Endothelial cell of umbilical vein (primary cell): ENCODE results near the gene SLC25A20. TPM values are rescaled to one million over a fixed set of nuclear protein-coding genes. Genes with fewer than 3 reads are reported as not detected.

ENCODE experiments used
- BruUV-seq: library from RNA; stranded (reverse); fragments of 400-500 nt; replicated peaks from 2 replicates; lab custom pipeline; 2021; lab: Mats Ljungman, UMichigan
- CTCF ChIA-PET: fragments of 300-600, 350-600 bp; sonication (Branson Sonifier 250); formaldehyde crosslinking; loops from one replicate; lab custom pipeline; 2021; ENCODE audit warnings: antibody characterized with exemption, inconsistent platforms; lab: Charles Lee
- POLR2A ChIA-PET: fragments of 300-600, 350-600 bp; sonication (Branson Sonifier 250); formaldehyde crosslinking; loops from one replicate; lab custom pipeline; 2021; ENCODE audit warnings: antibody characterized with exemption, inconsistent platforms; lab: Charles Lee
- DNase-seq: peaks from one replicate; pipeline ENCODE4 v3.0.0-alpha.2; 2011; ENCODE audit warnings: low read depth, low spot score
- FAIRE-seq: peaks from 2 replicates; lab custom pipeline; 2011; peaks lifted over from hg19 to GRCh38; lab: Jason Lieb, UNC
- H2AFZ ChIP-seq: 2 replicates; pipeline ENCODE4 v1.6.0; 2012; ENCODE audit warnings: low read depth, low read length, control low read depth, inconsistent platforms
- H3K27ac ChIP-seq: 2 replicates; pipeline ENCODE4 v1.5.1; 2011; ENCODE audit warnings: low read depth, mild to moderate bottlenecking, control low read depth, low read length, moderate library complexity; ENCODE audit not compliant: insufficient read depth
- H3K27me3 ChIP-seq, 2 experiments: 2 replicates each; pipeline versions ENCODE4 v1.6.0 to v1.6.1; 2011; ENCODE audit warnings: low read length in 2 of 2, mixed read lengths in 1 of 2; ENCODE audit not compliant: control insufficient read depth in 2 of 2, insufficient read depth in 2 of 2
- H3K36me3 ChIP-seq, 2 experiments: 2 replicates in 1 of 2; 3 replicates in 1 of 2; pipeline ENCODE4 v1.5.1; 2011; ENCODE audit warnings: low read length in 2 of 2, mild to moderate bottlenecking in 1 of 2, moderate library complexity in 1 of 2; ENCODE audit not compliant: control insufficient read depth in 2 of 2, insufficient read depth in 2 of 2; ENCODE audit errors: extremely low read depth in 1 of 2
- H3K4me1 ChIP-seq: 3 replicates; pipeline ENCODE4 v1.5.1; 2011; ENCODE audit warnings: mild to moderate bottlenecking, low read length; ENCODE audit not compliant: control insufficient read depth, insufficient read depth; ENCODE audit errors: extremely low read depth
- H3K4me2 ChIP-seq: 2 replicates; pipeline ENCODE4 v1.6.1; 2011; ENCODE audit warnings: low read length, control low read depth, mixed read lengths; ENCODE audit not compliant: insufficient read depth
- H3K4me3 ChIP-seq, 3 experiments: fragments of 200-600 bp in 1 of 3; sonication (generic), shearing (Covaris generic) in 1 of 3; replicated peaks in 1 of 3; 2 replicates each; pipeline ENCODE4 v1.5.1; 2011 to 2016; ENCODE audit warnings: control low read depth in 3 of 3, low read length in 3 of 3, mild to moderate bottlenecking in 2 of 3, inconsistent platforms in 1 of 3, low read depth in 1 of 3, moderate library complexity in 1 of 3; ENCODE audit not compliant: insufficient read depth in 1 of 3
- H3K79me2 ChIP-seq: 2 replicates; pipeline ENCODE4 v1.6.0; 2012; ENCODE audit warnings: low read length, inconsistent platforms; ENCODE audit not compliant: control insufficient read depth, insufficient read depth
- H3K9ac ChIP-seq: replicated peaks from 2 replicates; pipeline ENCODE3; 2011; ENCODE audit warnings: low read length, control low read depth; ENCODE audit not compliant: insufficient read depth; ENCODE audit errors: extremely low read depth
- H3K9me1 ChIP-seq: replicated peaks from 3 replicates; pipeline ENCODE4 v1.6.0; 2011; ENCODE audit warnings: mild to moderate bottlenecking, low read length; ENCODE audit not compliant: control insufficient read depth, insufficient read depth; ENCODE audit errors: extremely low read depth
- H3K9me3 ChIP-seq: replicated peaks from 2 replicates; pipeline ENCODE4 v1.5.1; 2012; ENCODE audit warnings: low read length, inconsistent platforms; ENCODE audit not compliant: control insufficient read depth, insufficient read depth
- H4K20me1 ChIP-seq: replicated peaks from 2 replicates; pipeline ENCODE3; 2011; ENCODE audit warnings: mild to moderate bottlenecking, low read length; ENCODE audit not compliant: control insufficient read depth, insufficient read depth; ENCODE audit errors: extremely low read depth
- CTCF ChIP-seq, 2 donors: IDR thresholded peaks; 1 replicate in 1 of 2; 2 replicates in 1 of 2; pipeline ENCODE4 v1.5.1; 2011; ENCODE audit warnings: low read length in 2 of 2, mild to moderate bottlenecking in 2 of 2, moderate library complexity in 2 of 2, control low read depth in 1 of 2, inconsistent platforms in 1 of 2, low read depth in 1 of 2; ENCODE audit not compliant: insufficient read depth in 1 of 2; ENCODE audit errors: extremely low read depth in 1 of 2
- EZH2 ChIP-seq: IDR thresholded peaks from 2 replicates; pipeline ENCODE4 v1.6.1; 2012; ENCODE audit warnings: borderline replicate concordance, low read depth, mild to moderate bottlenecking, moderate library complexity, low read length, inconsistent platforms; ENCODE audit not compliant: severe bottlenecking
- FOS ChIP-seq: IDR thresholded peaks from 2 replicates; pipeline ENCODE4 v1.6.1; 2011; ENCODE audit warnings: mild to moderate bottlenecking, low read length, moderate library complexity, borderline replicate concordance; ENCODE audit not compliant: insufficient read depth
- GATA2 ChIP-seq: IDR thresholded peaks from 2 replicates; pipeline ENCODE4 v1.7.0; 2011; ENCODE audit warnings: low read depth, mild to moderate bottlenecking, moderate library complexity, mixed read lengths, low read length; ENCODE audit not compliant: insufficient read length, insufficient read depth
- JUN ChIP-seq: IDR thresholded peaks from 2 replicates; pipeline ENCODE4 v1.6.1; 2011; ENCODE audit warnings: borderline replicate concordance, low read depth; ENCODE audit not compliant: insufficient read length, insufficient read depth
- MAX ChIP-seq: IDR thresholded peaks from 2 replicates; pipeline ENCODE4 v1.6.1; 2011; ENCODE audit not compliant: insufficient read depth, insufficient read length
- MYC ChIP-seq: IDR thresholded peaks from one replicate; pipeline ENCODE4 v1.6.1; 2011; ENCODE audit warnings: mild to moderate bottlenecking, low read depth, low read length
- POLR2A ChIP-seq: IDR thresholded peaks from 2 replicates; pipeline ENCODE4 v1.6.1; 2012; ENCODE audit warnings: low read depth, mild to moderate bottlenecking, control low read depth, low read length
- POLR2AphosphoS5 ChIP-seq: IDR thresholded peaks from 2 replicates; pipeline ENCODE4 v1.6.1; 2012; ENCODE audit warnings: low read depth, mild to moderate bottlenecking, control low read depth, low read length, moderate library complexity; ENCODE audit not compliant: insufficient read depth
- dilution Hi-C: fragments of 300-500 bp; cut with MboI; formaldehyde crosslinking; loops from one replicate; pipeline ENCODE4 v1.15.0; 2019; ENCODE audit warnings: low sequenced_read_pairs; ENCODE audit not compliant: extremely low pct_ligation_motif_present
- intact Hi-C: fragments of 100-400 bp; cut with micrococcal nuclease; formaldehyde crosslinking; loops from one replicate; pipeline ENCODE4 v1.10.0; 2022
- polyA plus RNA-seq, 4 experiments: library from polyadenylated mRNA; depleted of rRNA in 3 of 4; stranded (reverse) in 3 of 4; unstranded in 1 of 4; fragments of >200 nt; gene quantifications; 2 replicates each; pipeline versions ENCODE4 v1.2.1 to v1.2.3, GENCODE V29; 2011 to 2012; ENCODE audit warnings: missing spikeins in 1 of 4
- total RNA-seq: library from RNA; stranded (reverse); gene quantifications from 2 replicates; pipeline ENCODE4 v1.2.3, GENCODE V29; 2021

SLC25A20 gene
- total and polyA plus RNA-seq, 2 donors (not counting 3 experiments of a cell fraction or from before 2014, with no cell fraction given), result 7.9 to 11.0 TPM

- no peak for DNase-seq
- no peak for FAIRE-seq
- BruUV-seq, result no TSS peak
Observed at GRCh38 chr3:48885753-48886152, 12.9 kb downstream of the SLC25A20 start.

More at GRCh38 chr3:48885753-48886152, 12.9 kb downstream of the SLC25A20 start:
- H3K4me2 ChIP-seq, result no peak overlapping the region
- H4K20me1 ChIP-seq, result no peaks in the 10 kb centered on the region
- H2AFZ ChIP-seq, result no peak overlapping the region
- dilution Hi-C loops (no loop called here), intact Hi-C loops (no loop called here)
- H3K36me3 ChIP-seq, result no peaks in the 10 kb centered on the region
- H3K9me3 ChIP-seq, result no peaks in the 10 kb centered on the region
- CTCF ChIA-PET, result interaction anchor here (0.8 kb wide), 1 partner anchor 691 kb away, joined by 3 read pairs; no protein-coding TSS in a partner anchor
- POLR2A ChIA-PET, result no interaction called here
- no peaks in the 10 kb centered on the region for H3K79me2 ChIP-seq
- no peak overlapping the region for H3K4me3 ChIP-seq
- H3K4me1 ChIP-seq, result no peaks in the 10 kb centered on the region
- TF ChIP-seq MAX, result no peak
- no peak for TF ChIP-seq POLR2AphosphoS5
- TF ChIP-seq EZH2, result no peak
- no peak for TF ChIP-seq POLR2A
- no peak for TF ChIP-seq CTCF (IDR thresholded peaks at IDR 0.05; ENCODE audit: extremely low read depth in 1 of 2, insufficient read depth in 1 of 2, low read depth in 1 of 2, low read length in 2 of 2)
- no peak for TF ChIP-seq JUN
- TF ChIP-seq GATA2, result no peak
- TF ChIP-seq MYC, result no peak
- no peak for TF ChIP-seq FOS
- no peaks in the 10 kb centered on the region for H3K9me1 ChIP-seq
- no peak overlapping the region for H3K27ac ChIP-seq
- no peak overlapping the region for H3K9ac ChIP-seq
- H3K27me3 ChIP-seq, result no peaks in the 10 kb centered on the region
